Measurements from ENCODE around the gene INHBE. TPM values are rescaled to one million over a fixed set of nuclear protein-coding genes. Genes with fewer than 3 reads are reported as not detected.

Gene INHBE
- polyA plus RNA-seq, 3 donors, result 0.65 to 0.77 (median 0.66) TPM

DNA sequence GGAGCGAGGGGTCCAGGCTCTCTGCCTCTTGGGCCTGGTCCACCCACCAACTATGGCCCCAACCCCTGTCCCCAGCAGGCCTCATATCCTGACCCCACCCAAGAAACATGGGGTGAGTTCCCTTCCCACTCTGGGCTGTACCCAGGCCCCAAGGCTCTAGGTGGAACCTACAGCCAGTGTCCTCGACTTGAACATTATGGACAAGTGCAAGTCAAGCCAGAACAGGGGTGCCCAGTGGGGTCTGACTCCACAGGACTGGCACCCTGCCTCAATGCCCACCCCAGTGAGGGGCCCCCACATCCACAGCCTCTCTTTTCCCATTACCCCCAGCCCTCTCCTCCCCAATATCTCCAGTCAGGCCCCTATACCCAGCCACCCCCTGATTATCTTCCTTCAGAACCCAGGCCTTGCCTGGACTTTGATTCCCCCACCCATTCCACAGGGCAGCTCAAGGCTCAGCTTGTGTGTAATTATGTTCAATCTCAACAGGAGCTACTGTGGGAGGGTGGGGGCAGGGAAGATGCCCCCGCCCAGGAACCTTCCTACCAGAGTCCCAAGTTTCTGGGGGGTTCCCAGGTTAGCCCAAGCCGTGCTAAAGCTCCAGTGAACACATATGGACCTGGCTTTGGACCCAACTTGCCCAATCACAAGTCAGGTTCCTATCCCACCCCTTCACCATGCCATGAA lies 16.0 kb downstream of the INHBE start:
- no peak for DNase-seq (ENCODE audit: extremely low read depth in 1 of 11, low read depth in 9 of 11, low spot score in 4 of 11)

DNA sequence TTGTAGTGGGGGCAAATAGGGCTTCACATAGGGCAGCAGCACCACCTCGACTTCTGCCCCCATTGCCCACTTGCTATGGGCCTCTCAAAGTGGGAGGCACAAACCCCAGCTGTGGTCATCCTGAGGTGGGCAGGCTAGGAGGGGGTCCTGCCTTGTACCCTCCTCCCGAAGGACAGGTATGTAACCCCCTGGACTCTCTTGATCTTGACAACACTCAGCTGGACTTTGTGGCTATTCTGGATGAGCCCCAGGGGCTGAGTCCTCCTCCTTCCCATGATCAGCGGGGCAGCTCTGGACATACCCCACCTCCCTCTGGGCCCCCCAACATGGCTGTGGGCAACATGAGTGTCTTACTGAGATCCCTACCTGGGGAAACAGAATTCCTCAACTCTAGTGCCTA lies 16.6 kb downstream of the INHBE start:
- DNase-seq (ENCODE audit: extremely low read depth in 1 of 11, low read depth in 9 of 11, low spot score in 4 of 11), result no peak

DNA sequence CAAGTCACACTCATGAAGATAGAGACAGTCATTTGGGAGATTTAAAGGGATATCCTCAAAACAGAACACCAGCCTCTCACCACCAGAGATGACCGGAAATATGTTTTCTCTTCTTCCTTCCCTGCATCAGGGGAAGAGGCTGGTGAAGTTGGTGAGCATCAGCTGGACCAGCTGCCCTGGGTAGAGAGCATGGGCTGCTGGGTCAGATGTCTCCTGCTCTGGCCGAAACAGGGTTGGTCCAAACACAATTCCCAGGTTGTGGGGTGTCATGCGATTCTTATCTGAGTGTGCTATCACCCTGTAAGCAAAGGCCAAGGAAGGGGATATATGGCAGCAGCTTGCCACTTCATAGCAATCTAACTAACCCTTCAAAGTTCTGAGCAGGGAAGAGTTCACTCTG lies 17.3 kb downstream of the INHBE start:
- no peak for DNase-seq (ENCODE audit: extremely low read depth in 1 of 11, low read depth in 9 of 11, low spot score in 4 of 11)

- no peak for DNase-seq (ENCODE audit: extremely low read depth in 1 of 11, low read depth in 9 of 11, low spot score in 4 of 11)
Observed at GRCh38 chr12:57473392-57473791, 18.3 kb downstream of the INHBE start.

DNA sequence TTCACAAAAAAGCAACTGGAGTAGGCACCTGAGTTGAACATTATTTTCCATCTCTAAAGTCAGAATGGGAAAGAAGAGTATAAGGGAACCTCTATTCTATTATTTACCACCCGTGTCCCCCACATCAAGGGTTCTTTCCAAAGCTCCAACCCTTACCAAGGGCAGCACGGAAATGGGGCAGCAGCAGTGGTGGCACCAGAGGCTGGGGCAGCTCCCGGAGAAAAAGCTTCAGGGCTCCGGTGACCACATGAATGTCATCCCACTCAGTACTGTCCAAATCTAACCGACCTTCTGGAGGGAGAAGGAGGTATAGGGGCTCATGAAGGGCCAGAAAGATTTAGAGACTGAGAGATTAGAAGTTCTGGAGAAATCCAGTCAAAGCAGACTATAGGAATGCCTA lies 18.8 kb downstream of the INHBE start:
- no peak for DNase-seq (ENCODE audit: extremely low read depth in 1 of 11, low read depth in 9 of 11, low spot score in 4 of 11)

GRCh38 chr12:57474430-57474829 lies 19.3 kb downstream of the INHBE start:
- no peak for DNase-seq (ENCODE audit: extremely low read depth in 1 of 11, low read depth in 9 of 11, low spot score in 4 of 11)

DNA sequence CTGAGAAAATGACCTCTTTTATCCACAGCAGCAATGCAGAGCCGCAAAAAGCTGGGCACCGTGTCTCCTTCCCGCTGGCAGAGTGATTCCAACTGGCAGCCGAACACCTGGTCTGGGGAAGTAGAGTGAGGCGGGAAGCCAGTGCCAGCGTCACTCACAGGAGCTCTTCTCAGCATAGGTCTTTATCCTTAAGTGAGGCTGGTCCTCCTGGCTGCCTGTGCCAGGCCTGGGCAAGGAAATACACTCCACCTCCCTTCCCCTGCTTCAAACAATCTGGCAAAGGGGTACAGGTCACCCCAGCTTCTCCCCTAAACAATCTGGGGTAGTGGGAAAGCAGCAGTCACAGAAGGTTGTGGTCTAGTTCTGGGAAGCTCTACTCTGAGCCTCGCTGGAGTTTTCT lies 19.8 kb downstream of the INHBE start:
- DNase-seq (ENCODE audit: extremely low read depth in 1 of 11, low read depth in 9 of 11, low spot score in 4 of 11), result no peak

DNA sequence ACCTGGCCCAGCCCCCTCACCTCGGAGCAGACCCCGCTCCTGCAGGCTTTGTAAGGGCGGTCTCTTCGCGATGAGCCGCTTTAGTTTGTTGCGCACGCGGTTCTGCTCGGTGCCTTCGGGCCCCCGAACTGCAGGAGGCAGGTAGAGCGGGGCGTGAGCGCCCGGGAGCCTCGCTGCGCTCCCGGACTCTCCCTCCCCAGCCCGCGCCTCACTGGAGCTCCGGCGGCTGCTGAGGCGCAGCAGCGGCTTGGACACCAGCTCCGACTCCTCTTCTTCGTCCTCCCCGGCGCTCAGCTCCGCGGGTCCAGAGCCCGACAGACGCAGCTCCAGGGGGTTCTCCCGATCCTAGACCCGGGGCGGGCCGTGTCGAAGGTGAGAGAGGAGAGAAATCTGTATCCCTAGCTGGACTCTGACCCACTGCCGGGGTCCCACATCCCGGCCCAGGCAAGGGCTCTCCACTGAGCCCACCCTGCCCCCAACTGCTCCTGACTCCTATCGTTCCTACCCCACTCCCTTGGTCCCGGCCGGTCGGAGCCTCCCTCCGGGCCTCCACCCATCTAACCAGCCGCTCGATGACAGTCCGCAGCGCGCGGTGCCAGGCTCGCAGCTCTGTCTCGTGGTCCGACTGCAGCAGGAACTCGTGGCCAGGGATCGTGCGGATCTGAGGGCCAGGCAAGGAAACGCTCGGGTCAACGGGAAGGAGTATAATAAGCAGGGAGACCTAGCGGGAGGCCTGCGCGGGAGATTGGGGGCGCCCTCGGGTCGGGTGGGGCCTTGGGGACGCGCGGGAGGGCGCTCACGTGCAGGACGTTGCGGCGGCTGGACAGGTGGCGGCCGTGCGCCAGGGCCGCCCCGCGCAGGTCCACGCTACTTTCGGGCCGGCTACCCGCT lies 20.4 kb downstream of the INHBE start:
- no peak for DNase-seq (ENCODE audit: extremely low read depth in 1 of 11, low read depth in 9 of 11, low spot score in 4 of 11)

GRCh38 chr12:57476162-57476992 lies 21.3 kb downstream of the INHBE start:
- DNase-seq (ENCODE audit: extremely low read depth in 1 of 11, low read depth in 9 of 11, low spot score in 4 of 11), result no peak

- no peak for DNase-seq (ENCODE audit: extremely low read depth in 1 of 11, low read depth in 9 of 11, low spot score in 4 of 11)
Observed at GRCh38 chr12:57476993-57477709, 22.0 kb downstream of the INHBE start.

DNA sequence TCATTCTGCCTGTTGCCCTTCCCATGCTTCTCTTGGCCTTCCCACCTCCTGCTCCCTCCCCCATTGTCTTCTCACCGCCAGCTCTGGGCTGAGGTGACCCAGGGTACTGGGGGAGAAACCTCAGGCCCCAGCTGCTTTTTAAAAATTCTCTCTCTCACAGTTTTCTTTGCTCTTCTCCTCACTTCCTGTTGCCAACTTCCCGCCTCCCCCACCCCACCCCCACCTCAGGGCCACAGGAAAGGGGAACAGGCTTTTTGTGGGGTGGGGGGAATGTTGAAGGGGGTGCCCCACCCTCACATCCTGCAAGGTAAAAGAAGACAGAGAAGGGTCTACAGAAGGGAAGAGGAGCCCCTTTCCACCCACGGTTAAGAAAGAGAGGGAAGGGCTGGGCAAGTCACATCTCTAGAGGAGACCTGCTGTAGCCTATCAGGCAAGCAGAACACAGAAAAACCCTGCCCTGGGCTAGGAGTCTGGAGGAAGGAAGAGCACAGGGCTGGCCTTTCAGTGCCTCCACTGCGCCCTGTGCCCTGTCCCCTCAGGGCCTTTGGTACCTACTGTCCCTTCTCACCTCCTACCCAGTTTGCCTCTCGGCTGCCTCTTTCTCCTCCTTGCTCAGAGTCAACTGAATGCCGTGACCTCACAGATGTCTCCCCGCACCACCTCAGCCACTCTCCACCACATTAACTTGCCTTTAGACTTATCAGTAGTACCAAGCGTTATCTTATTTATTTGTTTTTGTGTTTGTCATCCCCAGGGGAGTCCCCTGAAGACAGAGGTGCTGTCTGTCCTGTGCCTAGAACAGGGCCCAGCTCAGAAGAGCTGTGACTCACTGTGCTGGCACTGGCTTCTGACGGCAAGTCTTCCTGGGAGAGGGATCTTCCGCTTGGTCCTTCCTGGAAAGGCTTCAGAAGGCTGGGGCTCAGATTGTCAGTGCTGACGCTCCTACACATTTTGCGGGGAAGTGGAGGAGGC lies 22.9 kb downstream of the INHBE start:
- no peak for DNase-seq (ENCODE audit: extremely low read depth in 1 of 11, low read depth in 9 of 11, low spot score in 4 of 11)

DNA sequence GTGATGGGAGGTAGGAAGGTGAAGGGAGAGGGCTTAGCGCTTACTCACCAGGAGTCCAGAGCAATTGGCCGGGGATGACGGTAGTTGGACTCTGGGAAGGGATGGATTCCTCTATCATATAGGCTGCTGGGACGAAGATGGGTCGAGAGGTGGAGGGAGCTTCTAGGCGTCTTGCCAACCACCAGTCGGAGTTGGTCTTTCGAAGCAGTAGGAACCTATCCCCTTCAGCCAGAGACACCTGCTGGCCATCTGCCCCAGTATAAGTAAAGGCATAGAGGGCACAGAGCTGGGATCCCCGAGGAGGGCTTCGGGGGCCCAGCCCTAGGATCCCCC lies 23.9 kb downstream of the INHBE start:
- DNase-seq (ENCODE audit: extremely low read depth in 1 of 11, low read depth in 9 of 11, low spot score in 4 of 11), result no peak

- DNase-seq (ENCODE audit: extremely low read depth in 1 of 11, low read depth in 9 of 11, low spot score in 4 of 11), result no peak
Observed at GRCh38 chr12:57479376-57480115, 24.4 kb downstream of the INHBE start, which contains the start of gene ARHGAP9. Gene ARHGAP9 (minus strand): TSS chr12:57479866. CDS start chr12:57479406, 460 bp downstream.

- DNase-seq (ENCODE audit: extremely low read depth in 1 of 11, low read depth in 9 of 11, low spot score in 4 of 11), result no peak
Observed at GRCh38 chr12:57481671-57482070, 26.6 kb downstream of the INHBE start.

GRCh38 chr12:57483466-57483865 lies 28.4 kb downstream of the INHBE start:
- no peak for DNase-seq (ENCODE audit: extremely low read depth in 1 of 11, low read depth in 9 of 11, low spot score in 4 of 11)

DNA sequence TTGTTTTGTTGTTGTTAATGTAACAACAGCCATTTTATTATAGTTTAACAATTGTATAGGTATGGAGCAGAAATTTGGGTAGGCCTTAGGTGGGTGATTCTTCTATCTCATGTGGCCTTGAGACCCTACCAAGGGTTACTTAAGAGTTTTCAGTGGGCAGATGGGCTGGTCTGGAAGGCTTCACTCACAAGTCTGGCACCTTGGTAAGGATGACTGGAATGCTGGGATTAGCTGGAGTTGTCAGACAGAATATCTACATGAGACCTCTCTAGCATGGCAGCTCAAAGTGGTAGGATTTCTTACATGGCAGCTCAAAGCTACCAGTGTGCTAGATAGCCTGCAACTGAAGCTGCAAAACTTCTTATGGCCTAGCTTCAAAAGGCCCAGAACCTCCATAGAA lies 30.6 kb downstream of the INHBE start:
- DNase-seq (ENCODE audit: extremely low read depth in 1 of 11, low read depth in 9 of 11, low spot score in 4 of 11), result no peak

DNA sequence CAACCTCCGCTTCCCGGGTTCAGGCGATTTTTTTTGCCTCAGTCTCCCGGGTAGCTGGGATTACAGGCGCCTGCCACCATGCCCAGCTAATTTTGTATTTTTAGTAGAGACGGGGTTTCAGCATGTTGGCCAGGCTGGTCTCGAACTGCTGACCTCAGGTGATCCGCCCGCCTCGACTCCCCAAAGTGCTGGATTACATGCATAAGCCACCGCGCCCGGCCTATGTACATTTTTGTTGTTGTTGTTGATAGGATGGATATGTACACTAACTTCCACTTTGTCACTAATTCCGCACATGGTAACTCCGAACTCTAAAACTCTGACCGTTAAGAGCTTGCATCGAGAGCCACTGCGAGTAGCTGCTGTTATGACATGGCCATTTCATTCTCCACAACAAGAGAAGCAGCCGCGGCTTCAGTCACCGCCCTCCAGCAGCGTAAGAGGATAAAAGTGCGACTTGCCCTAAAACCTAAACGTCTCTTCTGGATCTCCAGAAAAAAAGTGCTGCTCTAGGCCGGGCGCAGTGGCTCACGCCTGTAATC lies 32.0 kb downstream of the INHBE start:
- no peak for DNase-seq (ENCODE audit: extremely low read depth in 1 of 11, low read depth in 9 of 11, low spot score in 4 of 11)
